Measurements from ENCODE around the gene A4GNT. TPM values are rescaled to one million over a fixed set of nuclear protein-coding genes. Genes with fewer than 3 reads are reported as not detected.

Gene A4GNT
- total and polyA plus RNA-seq, 2 of the 8 experiments (the other 6 are each of a cell fraction or from before 2014, with no cell fraction given) = not detected

GRCh38 chr3:138174421-138175131 lies 42.4 kb upstream of the A4GNT start, which contains the start of gene DBR1 (continued):
- no peak for TF ChIP-seq RNF2 (IDR thresholded peaks at IDR 0.05; ENCODE audit: borderline replicate concordance, low read depth, low read length, missing control alignments, poor library complexity, severe bottlenecking)
- peak; percentile 96 for TF ChIP-seq TAF1 (IDR thresholded peaks at IDR 0.05; ENCODE audit: low read depth, low read length)
- peak; percentile 8; the same call in 1 of the 2 replicates for TF ChIP-seq USF2 (IDR thresholded peaks at IDR 0.05; ENCODE audit: low read length)
- TF ChIP-seq E2F6 (IDR thresholded peaks at IDR 0.05) = peak; percentile 87
- no peak for TF ChIP-seq SIRT6 (IDR thresholded peaks at IDR 0.05; ENCODE audit: low read length)
- no peak for TF ChIP-seq MAFK (IDR thresholded peaks at IDR 0.05; ENCODE audit: low read depth, low read length)
- no peak for TF ChIP-seq BACH1 (IDR thresholded peaks at IDR 0.05; ENCODE audit: low read length)
- TF ChIP-seq KDM5A (IDR thresholded peaks at IDR 0.05; ENCODE audit: low read length) = no peak
- no peak for TF ChIP-seq GTF2F1 (IDR thresholded peaks at IDR 0.05; ENCODE audit: borderline replicate concordance, low read depth, low read length)
- TF ChIP-seq TAF7 (optimal IDR thresholded peaks at IDR 0.05; ENCODE audit: borderline replicate concordance, low read depth, low read length) = peak; percentile 91
- TF ChIP-seq RFX5 (IDR thresholded peaks at IDR 0.05; ENCODE audit: borderline replicate concordance, low read depth, low read length) = no peak
- TF ChIP-seq HDAC6 (IDR thresholded peaks at IDR 0.05; ENCODE audit: low read depth, low read length) = no peak
- TF ChIP-seq EP300 (IDR thresholded peaks at IDR 0.05; ENCODE audit: borderline replicate concordance in 1 of 2, low read depth in 2 of 2, low read length in 2 of 2) = no peak
- peak; percentile 87 for TF ChIP-seq KDM4A (IDR thresholded peaks at IDR 0.05; ENCODE audit: low read depth, low read length, severe bottlenecking)
- no peak for TF ChIP-seq SP1 (IDR thresholded peaks at IDR 0.05; ENCODE audit: low read depth, low read length)
- TF ChIP-seq SUZ12 (IDR thresholded peaks at IDR 0.05; ENCODE audit: low read length) = no peak
- TF ChIP-seq SAP30 (IDR thresholded peaks at IDR 0.05; ENCODE audit: insufficient read depth, insufficient replicate concordance, low read length) = no peak
- TF ChIP-seq RBBP5 (IDR thresholded peaks at IDR 0.05; ENCODE audit: borderline replicate concordance, low read depth, low read length) = peak; percentile 95
- TF ChIP-seq JUN (IDR thresholded peaks at IDR 0.05; ENCODE audit: low read depth, low read length) = no peak
- TF ChIP-seq PHF8 (conservative IDR thresholded peaks at IDR 0.05; ENCODE audit: low read depth, low read length) = peak; percentile 96
- TF ChIP-seq SIN3A (conservative IDR thresholded peaks at IDR 0.05 in 1 of 2, IDR thresholded peaks at IDR 0.05 in 1 of 2; ENCODE audit: low read depth in 1 of 2, low read length in 2 of 2) = peak in 1 of 2 experiments; percentile 65; a peak in 2 of 4 replicates
- TF ChIP-seq POLR2AphosphoS5 (IDR thresholded peaks at IDR 0.05; ENCODE audit: low read depth, low read length) = peak; percentile 95

All from H1 (cell line).